Urinary bladder (tissue), 4 donors: ENCODE measurements around the gene VARS2. TPM values are rescaled to one million over a fixed set of nuclear protein-coding genes. Genes with fewer than 3 reads are reported as not detected.
"Not testable (repeated sequence)": the region's sequence is repeated elsewhere in the genome, so short reads cannot be mapped to it uniquely, and the experiment has no call there.

ENCODE experiments used
- DNase-seq: peaks from one replicate; pipeline ENCODE4 v3.0.0-alpha.2; 2015; ENCODE audit errors: extremely low spot score
- H3K27ac ChIP-seq: one replicate; pipeline ENCODE4 v1.5.1; 2013; ENCODE audit warnings: low read depth, mild to moderate bottlenecking, moderate library complexity
- H3K36me3 ChIP-seq: one replicate; pipeline ENCODE4 v1.6.1; 2013; ENCODE audit warnings: mild to moderate bottlenecking, moderate library complexity; ENCODE audit not compliant: insufficient read depth
- H3K4me1 ChIP-seq: one replicate; pipeline ENCODE4 v1.6.1; 2013; ENCODE audit warnings: mild to moderate bottlenecking, moderate library complexity; ENCODE audit not compliant: insufficient read depth
- H3K4me3 ChIP-seq: one replicate; pipeline ENCODE4 v1.5.1; 2013; ENCODE audit warnings: low read depth, low read length
- WGBS: extraction: QIAGEN DNeasy Blood & Tissue Kit; methylation state at CpG from one replicate; pipeline ENCODE4 v1.1.7; 2013; 5-methylcytosine and 5-hydroxymethylcytosine counted together
- polyA plus RNA-seq: library from polyadenylated mRNA; stranded (reverse); fragments of 200-250 nt; gene quantifications from one replicate; pipeline ENCODE4 v1.2.3, GENCODE V29; 2013
- total RNA-seq: library from RNA; depleted of rRNA; stranded (reverse); fragments of >200 nt; gene quantifications from one replicate; pipeline ENCODE4 v1.2.3, GENCODE V29; 2014
- donor health status: healthy with polysubstance abuse.
- donor health status: healthy.

VARS2 gene
- total and polyA plus RNA-seq, 2 donors: 10.3 to 14.4 TPM

- H3K4me3 ChIP-seq: no peak overlapping the region
- WGBS: 90% methylated on average over 7 of the region's 7 CpGs
- no peaks in the 10 kb centered on the region for H3K4me1 ChIP-seq
- H3K27ac ChIP-seq: no peak overlapping the region
- no peak for DNase-seq
- no peaks in the 10 kb centered on the region for H3K36me3 ChIP-seq
Observed at GRCh38 chr6:30917041-30917440, 3.0 kb downstream of the VARS2 start.

GRCh38 chr6:30917487-30917886 lies 3.4 kb downstream of the VARS2 start:
- no peak overlapping the region for H3K27ac ChIP-seq
- no peak for DNase-seq
- no peaks in the 10 kb centered on the region for H3K36me3 ChIP-seq
- 91% methylated on average over 8 of the region's 8 CpGs for WGBS
- H3K4me3 ChIP-seq: no peak overlapping the region
- no peaks in the 10 kb centered on the region for H3K4me1 ChIP-seq

GRCh38 chr6:30918670-30919069 lies 4.6 kb downstream of the VARS2 start:
- 94% methylated on average over 8 of the region's 8 CpGs for WGBS
- Histone ChIP-seq H3K27ac (no peak overlapping the region), H3K4me3 (no peak overlapping the region), H3K4me1 (no peaks in the 10 kb centered on the region), H3K36me3 (peaks cover 2% of the 10 kb centered on the region)
- no peak for DNase-seq

- Histone ChIP-seq H3K4me1 (no peaks in the 10 kb centered on the region), H3K27ac (no peak overlapping the region), H3K4me3 (no peak overlapping the region), H3K36me3 (peaks cover 2% of the 10 kb centered on the region)
- WGBS: 92% methylated on average over 7 of the region's 7 CpGs
- DNase-seq: no peak
Observed at GRCh38 chr6:30922447-30922852, 8.4 kb downstream of the VARS2 start.

- not testable (repeated sequence) for H3K36me3 ChIP-seq, H3K4me1 ChIP-seq, H3K4me3 ChIP-seq, DNase-seq, H3K27ac ChIP-seq
- whole genome bisulfite sequencing: 84% methylated on average over 9 of the region's 9 CpGs
Observed at GRCh38 chr6:30924040-30924627, 10.1 kb downstream of the VARS2 start.

- no peak overlapping the region for H3K4me3 ChIP-seq
- WGBS: 89% methylated on average over 4 of the region's 4 CpGs
- no peaks in the 10 kb centered on the region for H3K4me1 ChIP-seq
- no peak for DNase-seq
- peaks cover 2% of the 10 kb centered on the region for H3K36me3 ChIP-seq
- no peak overlapping the region for H3K27ac ChIP-seq
Observed at GRCh38 chr6:30926644-30927043, 12.6 kb downstream of the VARS2 start.

GRCh38 chr6:30927080-30927479 lies 13.0 kb downstream of the VARS2 start:
- H3K27ac ChIP-seq: not testable (repeated sequence)

GRCh38 chr6:30928677-30929076 lies 14.6 kb downstream of the VARS2 start:
- 82% methylated on average over 3 of the region's 3 CpGs for WGBS
- Histone ChIP-seq H3K4me1 (no peaks in the 10 kb centered on the region), H3K36me3 (no peaks in the 10 kb centered on the region), H3K4me3 (no peak overlapping the region), H3K27ac (no peak overlapping the region)
- DNase-seq: no peak

More at GRCh38 chr6:30927080-30927479, 13.0 kb downstream of the VARS2 start:
- H3K4me1 ChIP-seq, DNase-seq, H3K4me3 ChIP-seq, H3K36me3 ChIP-seq: not testable (repeated sequence)
- WGBS: 97% methylated on average over 3 of the region's 3 CpGs

GRCh38 chr6:30930506-30930905 lies 16.5 kb downstream of the VARS2 start:
- DNase-seq: no peak
- Histone ChIP-seq H3K27ac (no peak overlapping the region), H3K4me1 (no peaks in the 10 kb centered on the region), H3K4me3 (no peak overlapping the region), H3K36me3 (no peaks in the 10 kb centered on the region)
- 92% methylated on average over 4 of the region's 4 CpGs for WGBS

- Histone ChIP-seq H3K27ac (no peak overlapping the region), H3K4me1 (no peaks in the 10 kb centered on the region), H3K4me3 (no peak overlapping the region), H3K36me3 (no peaks in the 10 kb centered on the region)
- DNase-seq: no peak
- WGBS: 68% methylated on average over 8 of the region's 8 CpGs
Observed at GRCh38 chr6:30931272-30931671, 17.2 kb downstream of the VARS2 start.

- Histone ChIP-seq H3K4me1 (no peaks in the 10 kb centered on the region), H3K36me3 (no peaks in the 10 kb centered on the region), H3K27ac (no peak within 1 kb of the TSS), H3K4me3 (no peak within 1 kb of the TSS)
- 85% methylated on average over 7 of the region's 7 CpGs for WGBS
- DNase-seq: no peak
Observed at GRCh38 chr6:30931969-30932645, 18.1 kb downstream of the VARS2 start, which contains the start of gene SFTA2. SFTA2 (minus strand) TSS chr6:30932170; CDS start chr6:30932096, 74 bp downstream.

- WGBS: 80% methylated on average over 6 of the region's 6 CpGs
Observed at GRCh38 chr6:30932665-30933365, 18.8 kb downstream of the VARS2 start.

GRCh38 chr6:30935018-30935417 lies 21.0 kb downstream of the VARS2 start:
- H3K27ac ChIP-seq: no peak overlapping the region
- 34% methylated on average over 3 of the region's 3 CpGs for WGBS
- DNase-seq: no peak
- H3K36me3 ChIP-seq: no peaks in the 10 kb centered on the region
- no peak overlapping the region for H3K4me3 ChIP-seq
- no peaks in the 10 kb centered on the region for H3K4me1 ChIP-seq

More at GRCh38 chr6:30932665-30933365, 18.8 kb downstream of the VARS2 start:
- no peak for DNase-seq
- no peak overlapping the region for H3K27ac ChIP-seq
- H3K36me3 ChIP-seq: no peaks in the 10 kb centered on the region
- no peaks in the 10 kb centered on the region for H3K4me1 ChIP-seq
- no peak overlapping the region for H3K4me3 ChIP-seq

GRCh38 chr6:30937265-30937664 lies 23.2 kb downstream of the VARS2 start:
- no peak for DNase-seq
- 70% methylated on average over 6 of the region's 6 CpGs for WGBS
- H3K36me3 ChIP-seq: no peaks in the 10 kb centered on the region

More at GRCh38 chr6:30937265-30937664, 23.2 kb downstream of the VARS2 start:
- no peaks in the 10 kb centered on the region for H3K4me1 ChIP-seq
- H3K27ac ChIP-seq: no peak overlapping the region
- no peak overlapping the region for H3K4me3 ChIP-seq
